ENCODE measurements around the gene CPHXL.

- TF ChIP-seq EP300 (IDR thresholded peaks at IDR 0.05; ENCODE audit: borderline replicate concordance in 1 of 2, low read depth in 1 of 2, low read length in 1 of 2), result no peak
- no peak for TF ChIP-seq ZBTB33 (IDR thresholded peaks at IDR 0.05; ENCODE audit: borderline replicate concordance, low read depth)
- no peak for TF ChIP-seq CTCF (IDR thresholded peaks at IDR 0.05)
- no peak for TF ChIP-seq REST (IDR thresholded peaks at IDR 0.05; ENCODE audit: low read depth, low read length)
- TF ChIP-seq USF1 (IDR thresholded peaks at IDR 0.05; ENCODE audit: borderline replicate concordance, low read depth), result no peak
- no peak for TF ChIP-seq RXRA (IDR thresholded peaks at IDR 0.05; ENCODE audit: borderline replicate concordance, low read depth)
- TF ChIP-seq CHD2 (IDR thresholded peaks at IDR 0.05; ENCODE audit: low read length, partially characterized antibody), result no peak
- no peak for TF ChIP-seq POLR2AphosphoS5 (IDR thresholded peaks at IDR 0.05; ENCODE audit: low read depth, low read length)
Observed at GRCh38 chr16:75762746-75763145, 36.5 kb upstream of the CPHXL start.

Measured in SK-N-SH (cell line).